ENCODE results near the gene TENT4A. TPM values are rescaled to one million over a fixed set of nuclear protein-coding genes. Genes with fewer than 3 reads are reported as not detected.

TENT4A gene
- total and polyA plus RNA-seq, 2 of the 4 experiments (the other 2 are of a cell fraction) = 5.9 to 17.2 TPM

DNA sequence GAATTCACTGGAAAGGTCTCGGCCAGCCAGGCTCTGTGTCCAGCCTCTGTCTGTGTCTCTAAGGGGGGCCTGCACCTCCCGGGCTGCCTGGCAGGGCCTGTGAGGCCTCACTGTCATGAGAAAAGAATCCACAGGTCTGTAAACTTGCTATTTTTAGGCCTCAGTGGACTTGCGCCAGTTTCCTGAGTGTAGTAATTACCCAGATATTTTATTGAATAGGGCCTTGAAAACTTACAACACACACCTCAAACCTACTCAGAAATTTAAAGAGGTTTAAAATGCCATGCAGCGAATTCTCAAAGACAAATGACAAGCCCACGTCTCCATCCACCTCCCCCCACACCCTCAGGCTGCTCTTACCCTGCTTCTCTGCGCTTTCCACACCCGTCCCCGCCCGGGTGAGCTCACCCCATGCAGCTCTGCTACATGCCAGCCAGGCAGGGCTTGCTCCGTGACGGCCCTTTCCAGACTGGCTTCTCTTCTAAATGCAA, 8.8 kb upstream of the TENT4A start:
- no TSS peak for BruUV-seq (replicated peaks)
- H4K8ac ChIP-seq (ENCODE audit: low read depth in 2 of 2, low read length in 2 of 2) = peak overlapping the region; percentile 47 to 92; a peak in 3 of 4 replicates
- CTCF ChIA-PET = no interaction called here
- no peaks in the 10 kb centered on the region for H3K9me3 ChIP-seq (ENCODE audit: control insufficient read depth, insufficient read depth, low read length)
- peak overlapping the region; percentile 93 for H4K91ac ChIP-seq (ENCODE audit: insufficient read depth, low read depth, low read length)
- H3K14ac ChIP-seq (replicated peaks; ENCODE audit: low read depth, low read length) = peak overlapping the region; percentile 96
- intact Hi-C loops (cut with micrococcal nuclease) = no loop called here
- peak overlapping the region; percentile 80 for H3K18ac ChIP-seq (ENCODE audit: low read depth, low read length)
- TF ChIP-seq NFE2L2 (IDR thresholded peaks at IDR 0.05; ENCODE audit: low read depth, low read length) (no peak), BHLHE40 (IDR thresholded peaks at IDR 0.05; ENCODE audit: low read depth, low read length) (no peak), CEBPB (IDR thresholded peaks at IDR 0.05; ENCODE audit: low read depth, low read length) (peak; percentile 56), CHD1 (IDR thresholded peaks at IDR 0.05; ENCODE audit: low read depth, low read length) (no peak), POLR2A (IDR thresholded peaks at IDR 0.05; ENCODE audit: low read depth, low read length) (no peak), USF2 (IDR thresholded peaks at IDR 0.05; ENCODE audit: low read depth, low read length) (no peak), MAZ (IDR thresholded peaks at IDR 0.05; ENCODE audit: borderline replicate concordance, low read depth, low read length) (peak; percentile 48; the same call in 1 of the 2 replicates), SMC3 (IDR thresholded peaks at IDR 0.05; ENCODE audit: low read depth, low read length) (no peak), RAD21 (IDR thresholded peaks at IDR 0.05; ENCODE audit: low read length) (no peak), MAFK (IDR thresholded peaks at IDR 0.05; ENCODE audit: low read depth, low read length) (no peak)
- TF ChIP-seq, protein P1, sequence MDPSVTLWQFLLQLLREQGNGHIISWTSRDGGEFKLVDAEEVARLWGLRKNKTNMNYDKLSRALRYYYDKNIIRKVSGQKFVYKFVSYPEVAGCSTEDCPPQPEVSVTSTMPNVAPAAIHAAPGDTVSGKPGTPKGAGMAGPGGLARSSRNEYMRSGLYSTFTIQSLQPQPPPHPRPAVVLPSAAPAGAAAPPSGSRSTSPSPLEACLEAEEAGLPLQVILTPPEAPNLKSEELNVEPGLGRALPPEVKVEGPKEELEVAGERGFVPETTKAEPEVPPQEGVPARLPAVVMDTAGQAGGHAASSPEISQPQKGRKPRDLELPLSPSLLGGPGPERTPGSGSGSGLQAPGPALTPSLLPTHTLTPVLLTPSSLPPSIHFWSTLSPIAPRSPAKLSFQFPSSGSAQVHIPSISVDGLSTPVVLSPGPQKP (IDR thresholded peaks at IDR 0.05; ENCODE audit: borderline replicate concordance, low read depth, low read length) = no peak
- peak overlapping the region; percentile 91 for H2AK9ac ChIP-seq (replicated peaks; ENCODE audit: low read depth, low read length, poor library complexity)
- peak overlapping the region; percentile 77 for H3K56ac ChIP-seq (ENCODE audit: extremely low read depth, insufficient read depth, low read length)
- H3K9ac ChIP-seq (ENCODE audit: low read depth, low read length) = peak overlapping the region; percentile 32
- peaks cover 0 to 9% of the 10 kb centered on the region in 2 experiments; a peak in 2 of 4 replicates for H3K79me1 ChIP-seq (ENCODE audit: low read depth in 1 of 2, low read length in 2 of 2)
- DNase-seq = peak; percentile 92
- dilution Hi-C loops (cut with HindIII; ENCODE audit: low sequenced_read_pairs, unreplicated experiment) = no loop called here
- H2BK15ac ChIP-seq (ENCODE audit: low read depth, low read length) = peak overlapping the region; percentile 89; the same call in 2 of the 3 replicates
- H3K4me3 ChIP-seq (ENCODE audit: insufficient read depth, low read depth, low read length) = no peak overlapping the region; the same call in 1 of the 2 replicates
- ATAC-seq (ENCODE audit: low read depth) = peak; percentile 90
- H3K4me2 ChIP-seq (ENCODE audit: low read depth, low read length) = peak overlapping the region; percentile 75
- peak overlapping the region; percentile 93 for H2BK5ac ChIP-seq (ENCODE audit: low read depth, low read length, poor library complexity, severe bottlenecking)
- H3K27ac ChIP-seq (ENCODE audit: insufficient read depth, low read length) = peak overlapping the region; percentile 64
- H3K27me3 ChIP-seq (ENCODE audit: control insufficient read depth, insufficient read depth, low read length) = peaks cover 8% of the 10 kb centered on the region; the same call in 1 of the 2 replicates
- H2BK20ac ChIP-seq (ENCODE audit: low read depth, low read length) = peak overlapping the region; percentile 98
- in situ Hi-C loops (cut with MboI; ENCODE audit: low sequenced_read_pairs) = no loop called here
- no peaks in the 10 kb centered on the region for H3K36me3 ChIP-seq (ENCODE audit: control insufficient read depth, insufficient read depth, low read length)
- H2AFZ ChIP-seq (replicated peaks; ENCODE audit: low read length, poor library complexity) = peak overlapping the region; percentile 90
- H3K23ac ChIP-seq (ENCODE audit: low read depth, low read length) = peak overlapping the region; percentile 94
- peaks cover 20% of the 10 kb centered on the region for H3K4me1 ChIP-seq (ENCODE audit: control insufficient read depth, insufficient read depth, low read length)
- WGBS, 2 experiments (ENCODE audit: extremely low coverage in 2 of 2, insufficient read length in 1 of 2) = 24% methylated on average over 8 of the region's 11 CpGs; no CpG with 5 or more reads in 1 of the 2 experiments
- no peaks in the 10 kb centered on the region for H4K20me1 ChIP-seq (ENCODE audit: insufficient read depth, low read length)
- H2AK5ac ChIP-seq (ENCODE audit: low read depth, low read length) = peak overlapping the region; percentile 95
- peak overlapping the region; percentile 99 for H2BK120ac ChIP-seq (ENCODE audit: low read depth, low read length)
- peak overlapping the region; percentile 96 for H3K4ac ChIP-seq (ENCODE audit: low read depth, low read length)
- peaks cover 16% of the 10 kb centered on the region for H3K9me1 ChIP-seq (ENCODE audit: insufficient read depth, low read length)
- peak overlapping the region; percentile 54 for H4K5ac ChIP-seq (ENCODE audit: low read depth, low read length)
- POLR2A ChIA-PET (ENCODE audit: unreplicated experiment) = no interaction called here
